Esophagus mucosa (tissue), 1 donor: ENCODE results near the gene IST1. TPM values are rescaled to one million over a fixed set of nuclear protein-coding genes. Genes with fewer than 3 reads are reported as not detected.
"Not testable (repeated sequence)": the region's sequence is repeated elsewhere in the genome, so short reads cannot be mapped to it uniquely, and the experiment has no call there.

ENCODE experiments used
- ATAC-seq: fragments of 200-7000 bp; cut with Tn5 transposase; one replicate; pipeline ENCODE4 v1.9.1; 2020
- total RNA-seq: library from RNA; stranded (reverse); gene quantifications from one replicate; pipeline ENCODE4 v1.2.4, GENCODE V29; 2023
- donor health status: DM: yes; HTN: yes; CAD: no.

IST1 gene
- total RNA-seq = 86.7 TPM

GRCh38 chr16:71894921-71895678 is at the start of gene IST1:
Gene IST1 (plus strand): TSS chr16:71895531. CDS start chr16:71915641, 20,110 bp downstream.
- ATAC-seq = peak; percentile 99

- ATAC-seq = peak; percentile 98
Measured at GRCh38 chr16:71845639-71846430, 49.5 kb upstream of the IST1 start, which contains the start of gene ATXN1L. Gene ATXN1L (plus strand): TSS chr16:71845976. CDS start chr16:71849741, 3,765 bp downstream.

DNA sequence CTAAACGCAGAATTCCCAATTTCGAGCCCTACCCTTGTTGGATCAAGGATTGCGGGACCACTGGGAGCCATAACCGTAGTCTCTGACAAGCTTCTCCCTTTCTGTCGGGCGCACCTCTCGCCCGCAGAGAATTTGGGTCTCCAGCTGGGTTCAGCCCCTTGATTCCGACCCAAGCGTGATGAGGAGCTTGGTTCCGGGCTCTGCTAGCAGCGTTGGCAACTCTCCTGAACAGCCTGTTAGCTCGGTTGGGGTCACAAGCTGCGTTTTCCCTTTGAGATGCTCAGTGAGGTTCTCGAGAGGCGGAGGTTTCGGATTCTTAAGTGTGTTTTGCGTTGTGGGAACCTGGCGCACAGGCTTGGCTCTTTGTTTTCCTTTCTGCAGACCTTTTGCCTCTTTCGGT is 48.9 kb upstream of the IST1 start:
- no peak for ATAC-seq

DNA sequence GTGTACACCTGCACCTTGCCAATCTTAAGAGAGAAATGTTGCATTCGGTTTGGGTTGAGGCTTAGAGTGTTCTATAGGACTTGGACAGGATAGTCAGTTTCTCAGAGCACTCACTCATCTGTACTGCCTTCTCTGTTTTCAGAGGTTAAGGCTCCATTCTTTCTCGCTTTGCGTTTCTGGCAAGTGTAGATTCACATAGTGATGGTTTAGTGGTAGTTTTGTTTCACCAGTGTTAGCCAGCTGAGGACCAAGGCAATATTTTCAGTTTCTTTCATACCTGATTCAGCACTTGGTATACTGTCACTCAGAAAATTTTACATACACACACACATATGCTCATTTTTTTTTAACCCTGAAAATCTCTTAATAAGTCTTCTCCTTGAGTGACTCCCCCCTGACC is 48.2 kb upstream of the IST1 start:
- no peak for ATAC-seq

DNA sequence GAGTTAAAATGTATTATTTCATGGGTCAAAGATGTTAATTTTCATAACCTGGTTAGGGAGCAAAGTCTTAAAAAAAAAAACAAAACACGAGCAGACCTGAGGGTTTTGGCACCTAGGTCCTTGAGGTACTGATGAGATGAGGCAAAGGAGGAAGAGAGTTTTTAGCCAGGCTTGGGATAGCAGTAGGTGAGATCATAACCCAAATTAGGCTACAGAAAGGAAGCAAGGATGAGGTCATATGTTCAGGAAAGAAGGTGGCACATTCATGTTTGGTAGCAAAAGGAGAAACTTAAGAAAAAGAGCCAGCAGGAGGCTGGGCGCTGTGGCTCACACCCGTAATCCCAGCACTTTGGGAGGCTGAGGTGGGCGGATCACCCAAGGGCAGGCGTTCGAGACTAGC is 46.7 kb upstream of the IST1 start:
- ATAC-seq = no peak

DNA sequence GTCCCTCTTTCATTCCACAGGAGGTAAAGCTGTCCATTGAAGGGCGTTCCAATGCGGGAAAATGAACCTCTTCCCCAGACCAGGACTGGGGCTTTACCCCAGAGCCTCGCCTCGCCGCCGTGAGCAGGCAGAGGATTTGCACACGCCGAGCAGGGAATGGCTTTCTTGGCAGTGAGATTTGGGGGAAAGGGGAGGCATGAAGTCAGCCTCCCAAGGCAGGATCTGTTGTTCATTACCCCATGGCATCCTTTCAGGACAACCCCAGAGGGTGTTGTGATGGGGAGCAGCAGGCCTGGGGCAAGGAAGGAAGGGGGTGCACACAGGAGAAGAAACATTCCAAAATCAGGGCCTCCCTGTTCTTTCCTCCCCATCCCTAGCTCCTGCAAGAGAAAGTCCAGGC is 43.6 kb upstream of the IST1 start:
- no peak for ATAC-seq

GRCh38 chr16:71852158-71852557 is 43.2 kb upstream of the IST1 start:
- ATAC-seq = no peak

DNA sequence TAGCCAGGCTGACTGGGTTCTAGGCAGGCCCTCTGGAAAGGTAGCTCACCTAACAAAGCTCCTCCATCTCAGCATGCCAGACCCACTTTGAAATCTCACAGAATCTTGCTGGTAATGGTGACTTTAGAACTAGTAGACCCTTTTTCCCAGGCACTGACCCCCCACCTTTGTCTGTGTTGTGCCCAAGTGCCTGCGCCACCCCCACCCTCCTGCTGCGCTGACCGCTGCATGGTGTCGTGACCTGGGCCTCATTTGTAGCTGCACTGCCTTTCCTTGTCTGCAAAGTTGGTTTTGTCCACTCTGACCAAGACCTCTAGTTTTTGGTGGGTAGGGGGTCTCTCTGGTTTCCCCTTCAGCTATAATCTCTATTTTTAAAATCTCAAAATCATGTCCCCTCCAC is 42.8 kb upstream of the IST1 start:
- no peak for ATAC-seq

- no peak for ATAC-seq
Measured at GRCh38 chr16:71853413-71853812, 41.9 kb upstream of the IST1 start.

GRCh38 chr16:71854369-71854948 is 40.9 kb upstream of the IST1 start:
- ATAC-seq = no peak

DNA sequence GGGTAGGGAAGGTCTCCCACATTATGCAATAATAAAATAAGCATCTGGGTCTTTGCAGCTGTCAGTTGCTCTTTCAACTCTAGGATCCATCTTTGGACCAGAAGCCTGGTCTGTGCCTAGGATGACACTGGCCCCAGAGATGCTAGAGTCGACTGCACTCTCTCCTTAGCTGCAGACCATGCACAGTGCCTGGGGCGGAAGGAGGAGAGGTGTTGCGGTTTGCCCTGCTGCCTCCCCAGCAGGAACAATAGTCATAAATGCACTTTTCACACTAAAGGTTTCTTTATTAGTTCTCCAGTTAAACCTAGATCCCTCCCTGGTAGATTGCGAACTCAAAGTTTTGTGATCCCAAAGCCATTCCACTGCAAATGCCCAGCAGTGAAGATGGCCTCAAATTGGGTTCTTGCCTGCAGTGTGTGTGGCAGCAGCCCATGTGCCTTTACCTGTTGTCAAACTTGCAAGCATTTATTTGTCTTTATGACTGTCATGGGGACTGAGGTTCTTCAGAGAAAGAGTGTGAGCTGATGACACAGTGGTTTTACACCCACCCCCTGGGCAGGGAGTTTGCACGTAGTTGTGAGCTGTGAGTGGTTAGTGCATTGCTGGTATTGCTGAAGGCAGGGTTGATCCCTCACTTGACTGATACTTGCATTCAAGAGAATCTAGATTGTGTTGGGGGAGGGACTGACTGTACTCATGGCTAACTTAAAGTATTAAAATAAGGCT is 39.2 kb upstream of the IST1 start:
- no peak for ATAC-seq

DNA sequence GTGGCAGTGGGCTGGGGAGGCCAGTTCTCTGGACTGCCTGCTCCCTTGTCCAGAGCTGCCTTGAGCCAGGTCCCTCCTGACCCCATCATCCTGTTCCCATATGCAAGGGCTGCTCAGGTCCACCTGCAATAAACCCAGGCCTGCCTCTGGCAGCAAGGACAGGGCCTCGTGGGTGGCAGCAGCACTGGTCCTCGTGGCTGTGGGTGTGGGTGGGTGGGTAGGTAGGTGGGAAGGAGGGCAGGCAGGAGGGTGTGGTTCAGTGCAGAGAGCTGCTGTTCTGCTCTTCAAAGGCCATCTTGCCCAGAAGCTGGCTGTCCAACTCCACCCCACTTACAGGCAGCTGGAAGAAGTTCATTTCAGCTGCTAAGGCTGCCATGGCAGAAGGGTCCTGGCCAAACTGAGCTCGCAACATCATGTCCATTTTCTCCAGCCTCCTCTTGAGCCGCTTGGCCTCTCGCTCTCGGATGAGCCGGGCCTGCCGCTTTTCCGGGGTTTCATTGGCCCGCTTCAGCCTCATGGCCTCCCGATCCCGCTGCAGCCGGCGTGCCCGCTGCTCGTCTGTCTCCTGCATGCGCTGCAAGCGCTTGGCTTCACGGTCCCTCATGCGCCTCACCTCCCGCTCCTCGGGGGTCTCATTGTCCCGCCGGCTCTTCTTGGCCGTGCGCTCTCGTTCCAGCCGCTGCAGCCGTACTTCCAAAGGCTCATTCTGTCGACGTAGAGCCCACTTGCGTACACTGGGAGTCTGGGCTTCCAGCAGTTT is 35.4 kb upstream of the IST1 start:
- no peak for ATAC-seq

DNA sequence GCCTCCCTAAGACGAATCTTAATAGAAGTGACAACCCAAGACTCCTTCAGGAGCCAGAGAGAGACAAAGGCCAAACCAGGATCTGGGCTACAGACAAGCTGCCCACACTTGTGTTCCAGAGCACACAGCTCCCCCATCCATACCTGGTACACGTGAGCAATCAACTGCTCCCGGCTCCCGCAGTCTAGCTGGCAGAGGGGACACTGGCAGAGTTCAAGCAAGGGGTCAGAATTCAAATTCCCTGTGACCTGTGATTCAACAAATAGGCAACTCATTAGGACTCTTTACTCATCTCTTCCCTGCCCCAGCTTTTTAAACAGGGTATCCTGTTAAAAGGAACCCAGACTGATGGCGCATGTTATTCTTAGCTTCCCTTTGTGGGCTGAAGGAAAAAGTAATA is 31.3 kb upstream of the IST1 start:
- ATAC-seq = no peak

GRCh38 chr16:71865173-71865863 is 30.0 kb upstream of the IST1 start:
- no peak for ATAC-seq

DNA sequence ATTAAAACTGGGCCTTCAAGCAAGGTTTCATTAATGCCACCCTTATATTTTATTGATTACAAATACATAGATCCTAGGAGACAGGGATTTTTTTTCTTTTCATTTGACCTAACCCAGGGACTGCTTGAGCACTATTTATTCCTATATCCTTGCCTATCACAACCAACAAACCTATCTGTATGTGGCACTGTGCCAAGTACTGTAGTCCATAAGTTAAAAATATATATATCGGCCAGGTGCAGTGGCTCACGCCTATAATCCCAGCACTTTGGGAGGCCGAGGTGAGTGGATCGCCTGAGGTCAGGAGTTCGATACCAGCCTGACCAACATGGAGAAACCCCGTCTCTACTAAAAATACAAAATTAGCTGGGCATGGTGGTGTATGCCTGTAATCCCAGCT is 28.2 kb upstream of the IST1 start:
- not testable (repeated sequence) for ATAC-seq

DNA sequence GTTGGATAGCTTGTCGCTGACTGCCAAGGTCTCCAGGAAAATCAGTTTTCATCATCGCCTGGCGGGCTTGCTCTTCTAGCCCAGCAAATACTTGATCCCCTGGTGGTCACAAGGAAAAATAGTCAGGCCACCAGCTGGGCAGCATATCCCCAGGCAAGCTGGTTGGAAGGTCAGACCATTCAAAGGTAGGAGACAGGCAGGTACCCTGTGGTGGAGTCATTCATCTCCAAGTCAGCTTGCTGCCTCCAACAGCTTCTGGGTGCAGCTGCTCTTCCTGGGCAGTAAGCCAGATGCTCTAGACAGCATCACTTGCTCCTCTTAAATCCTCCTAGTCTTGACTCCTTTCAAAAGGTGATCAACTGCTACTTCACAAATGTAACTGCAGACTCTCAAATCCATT is 27.4 kb upstream of the IST1 start:
- no peak for ATAC-seq

DNA sequence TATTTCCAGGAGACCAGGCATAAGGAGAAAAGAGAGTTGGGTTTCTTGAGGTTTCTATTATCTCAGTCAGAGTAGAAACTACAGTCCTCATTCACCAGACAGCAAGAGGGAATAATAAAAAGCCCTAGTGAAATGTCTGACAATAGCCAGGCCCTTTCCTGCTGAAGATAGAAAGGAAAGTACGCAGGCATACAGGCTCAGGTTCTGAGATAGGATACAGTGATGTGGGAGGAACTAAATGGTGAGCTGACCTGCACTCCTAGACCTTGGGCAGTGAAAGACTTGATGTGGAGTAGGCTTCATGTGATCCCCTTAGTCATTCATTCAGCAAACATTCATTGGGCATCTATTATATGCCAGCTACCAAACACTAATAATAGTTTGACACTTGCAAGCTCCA is 26.2 kb upstream of the IST1 start:
- ATAC-seq = no peak

DNA sequence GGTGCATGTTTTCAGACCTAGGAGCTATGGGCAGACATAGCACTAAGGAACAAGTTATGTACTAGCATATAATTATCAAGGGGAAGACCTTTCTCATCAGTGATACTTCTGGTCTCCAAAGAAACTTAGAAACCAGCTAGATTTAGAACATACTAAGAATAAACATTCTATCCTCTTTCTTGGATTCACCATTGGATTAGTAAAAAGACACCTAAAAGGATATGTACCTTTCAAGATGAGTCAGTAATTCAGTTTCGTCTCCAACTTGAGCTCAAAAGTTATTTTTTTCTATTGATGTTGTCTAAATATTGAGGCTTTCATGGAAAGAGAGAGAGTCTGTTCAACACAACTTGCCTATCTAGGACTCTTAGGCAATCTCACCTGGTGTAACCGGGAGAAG is 24.5 kb upstream of the IST1 start:
- no peak for ATAC-seq

DNA sequence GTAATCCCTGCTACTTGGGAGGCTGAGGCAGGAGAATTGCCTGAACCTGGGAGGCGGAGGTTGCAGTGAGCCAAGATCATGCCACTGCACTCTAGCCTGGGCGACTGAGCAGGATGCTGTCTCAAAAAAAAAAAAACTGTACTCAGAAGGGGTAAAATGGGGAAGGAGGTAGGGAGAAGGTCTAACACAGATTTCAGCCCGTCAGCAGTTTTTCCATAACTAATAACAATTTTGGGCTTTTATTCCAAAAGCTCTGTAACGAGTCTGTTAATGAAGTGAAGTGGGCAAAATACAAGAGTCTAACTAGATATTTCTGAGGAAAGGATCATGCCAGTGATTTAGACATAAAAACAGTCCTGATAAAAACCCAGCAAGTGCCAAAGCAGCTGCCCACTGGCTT is 22.1 kb upstream of the IST1 start:
- no peak for ATAC-seq

GRCh38 chr16:71878911-71879310 is 16.4 kb upstream of the IST1 start:
- no peak for ATAC-seq

DNA sequence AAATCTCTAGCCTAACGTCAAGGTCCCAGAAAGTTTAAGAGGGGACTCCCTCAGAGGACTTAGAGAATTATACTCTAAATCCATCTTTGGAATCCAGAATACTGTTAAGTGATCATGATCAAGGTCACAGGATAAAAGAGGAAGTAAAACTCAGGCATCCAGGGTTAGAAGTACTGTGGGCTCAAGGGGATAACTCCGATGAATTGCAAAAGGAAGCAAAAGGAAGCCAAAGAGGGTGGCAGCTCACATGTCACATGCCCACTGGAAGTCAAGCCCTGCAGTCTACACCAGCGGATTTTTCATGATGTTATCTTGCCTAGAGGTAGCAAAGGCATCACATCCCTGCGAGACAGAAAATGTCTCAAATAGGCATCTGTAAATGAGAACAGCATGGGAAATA is 15.2 kb upstream of the IST1 start:
- ATAC-seq = no peak
